ENCODE data around the gene SH2D2A. TPM values are rescaled to one million over a fixed set of nuclear protein-coding genes. Genes with fewer than 3 reads are reported as not detected.

The SH2D2A gene
- total RNA-seq, 1 donor from 2014 or later, result 3.5 TPM

DNA sequence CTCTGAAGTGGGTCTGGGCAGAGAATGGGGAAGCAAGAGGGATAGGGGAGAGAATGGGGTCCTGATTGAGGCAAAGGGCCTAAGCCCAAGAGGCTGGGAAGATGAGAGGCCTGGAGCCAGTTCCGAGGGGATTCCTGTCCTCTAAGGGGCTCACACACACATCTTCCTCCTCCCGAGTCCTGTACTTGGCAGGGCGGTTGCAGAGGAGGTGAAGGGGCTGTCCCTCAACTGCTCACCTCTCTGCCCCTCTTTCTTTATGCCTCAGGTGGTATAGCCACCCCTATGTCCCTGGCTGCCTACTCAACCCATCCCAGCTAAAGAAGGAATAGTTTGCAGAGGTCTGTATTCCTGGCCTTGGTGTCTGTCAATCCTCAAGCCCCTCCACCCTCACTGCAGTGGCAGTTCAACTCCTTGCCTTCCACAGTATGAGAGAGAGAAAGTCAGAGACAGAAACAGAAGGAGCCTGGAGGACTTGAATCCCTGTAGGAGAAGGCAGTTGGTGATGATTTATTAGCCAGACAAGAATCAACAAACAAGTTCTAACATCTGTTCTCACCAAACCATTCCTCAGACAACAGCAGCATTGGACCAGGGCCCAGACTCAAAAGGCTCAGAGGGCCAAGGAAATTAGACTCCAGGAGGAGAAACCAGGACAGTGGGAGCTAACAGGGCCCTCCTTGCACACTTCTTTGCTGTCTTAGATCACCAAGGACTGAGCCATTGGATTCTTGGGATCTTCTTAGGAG lies 10.7 kb downstream of the SH2D2A start:
- peaks cover 15% of the 10 kb centered on the region for H3K36me3 ChIP-seq
- H3K4me1 ChIP-seq, result peaks cover 27% of the 10 kb centered on the region
- intact Hi-C loops (cut with DNase I), result no loop called here
- no peaks in the 10 kb centered on the region for H3K27me3 ChIP-seq (ENCODE audit: low read depth)
- no peak for TF ChIP-seq CTCF (IDR thresholded peaks at IDR 0.05)
- no peak overlapping the region for H3K4me3 ChIP-seq
- no peaks in the 10 kb centered on the region for H3K9me3 ChIP-seq
- ATAC-seq (no peak), DNase-seq (no peak)
- peak overlapping the region; percentile 18 for H3K27ac ChIP-seq

DNA sequence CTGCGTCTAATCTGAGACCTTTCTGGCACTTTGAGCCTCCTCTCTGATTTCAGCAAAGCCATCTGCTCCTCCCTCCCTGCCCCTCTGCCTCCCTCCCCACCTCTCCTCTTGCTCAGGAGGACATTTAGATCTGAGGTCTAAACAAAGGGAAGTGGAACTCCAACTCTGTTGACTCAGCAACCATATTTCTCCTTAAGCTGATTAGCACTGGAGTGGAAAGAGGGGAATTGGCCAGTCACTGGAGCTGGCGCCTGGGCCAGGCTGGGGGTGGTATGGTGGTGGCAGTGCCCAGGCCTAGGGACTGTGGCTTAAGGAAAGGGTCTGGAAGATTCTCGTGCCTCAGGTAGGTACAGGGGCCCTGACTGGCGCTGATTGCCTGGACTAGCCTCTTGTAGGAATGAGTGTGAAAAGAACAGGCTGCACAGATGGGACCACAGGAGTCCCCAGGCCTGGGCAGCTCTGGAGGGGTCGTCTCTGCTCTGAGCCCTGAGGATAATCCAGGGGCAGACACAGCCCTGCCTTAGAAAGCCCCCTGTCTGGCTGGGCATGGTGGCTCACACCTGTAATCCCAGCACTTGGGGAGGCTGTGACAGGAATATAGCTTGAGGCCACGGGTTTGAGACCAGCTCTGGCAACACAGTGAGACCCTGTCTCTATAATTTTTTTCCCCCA lies 11.9 kb downstream of the SH2D2A start:
- DNase-seq (no peak), ATAC-seq (peak; percentile 57 to 62)
- Histone ChIP-seq H3K27ac (no peak overlapping the region), H3K4me1 (peaks cover 27% of the 10 kb centered on the region), H3K36me3 (peaks cover 27% of the 10 kb centered on the region), H3K9me3 (no peaks in the 10 kb centered on the region), H3K27me3 (ENCODE audit: low read depth) (no peaks in the 10 kb centered on the region), H3K4me3 (no peak overlapping the region)
- no peak for TF ChIP-seq CTCF (IDR thresholded peaks at IDR 0.05)
- intact Hi-C loops (cut with DNase I), result no loop called here

DNA sequence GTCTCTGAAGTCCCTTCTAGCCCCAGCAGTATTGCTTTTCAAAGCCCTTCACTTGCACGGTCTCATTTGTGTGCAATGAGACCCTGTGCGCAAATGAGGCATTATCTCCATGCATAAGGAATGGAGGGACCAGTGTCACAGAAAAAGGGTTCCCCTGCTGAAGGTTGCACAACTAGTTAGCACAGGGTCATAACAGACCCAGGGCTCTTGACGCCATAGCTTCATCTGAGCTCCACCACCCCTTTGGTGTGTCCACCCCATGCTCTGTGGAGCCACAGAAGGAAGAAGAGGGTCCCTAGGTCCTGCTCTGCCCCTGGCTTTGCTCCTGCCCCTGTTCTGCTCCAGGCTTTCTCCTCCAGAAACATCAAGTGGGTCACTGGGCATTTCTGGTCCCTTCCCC lies 12.6 kb downstream of the SH2D2A start:
- H3K27ac ChIP-seq, result no peak overlapping the region
- intact Hi-C loops (cut with DNase I), result no loop called here

GRCh38 chr1:156803086-156803851 lies 13.4 kb downstream of the SH2D2A start:
- no peaks in the 10 kb centered on the region for H3K9me3 ChIP-seq
- intact Hi-C loops (cut with DNase I), result no loop called here
- no peak overlapping the region for H3K27ac ChIP-seq
- H3K4me3 ChIP-seq, result no peak overlapping the region
- no peaks in the 10 kb centered on the region for H3K27me3 ChIP-seq (ENCODE audit: low read depth)
- DNase-seq, result no peak
- no peak for ATAC-seq
- peaks cover 41% of the 10 kb centered on the region for H3K36me3 ChIP-seq
- no peak for TF ChIP-seq CTCF (IDR thresholded peaks at IDR 0.05)
- H3K4me1 ChIP-seq, result peaks cover 27% of the 10 kb centered on the region

More for the DNA sequence above, 12.6 kb downstream of the SH2D2A start:
- DNase-seq (no peak), ATAC-seq (no peak)
- Histone ChIP-seq H3K36me3 (peaks cover 34% of the 10 kb centered on the region), H3K4me3 (no peak overlapping the region), H3K27me3 (ENCODE audit: low read depth) (no peaks in the 10 kb centered on the region), H3K9me3 (no peaks in the 10 kb centered on the region), H3K4me1 (peaks cover 27% of the 10 kb centered on the region)
- no peak for TF ChIP-seq CTCF (IDR thresholded peaks at IDR 0.05)

GRCh38 chr1:156802421-156802935 lies 14.2 kb downstream of the SH2D2A start:
- DNase-seq (no peak), ATAC-seq (no peak)
- H3K4me3 ChIP-seq, result no peak overlapping the region
- intact Hi-C loops (cut with DNase I), result no loop called here
- H3K36me3 ChIP-seq, result peaks cover 49% of the 10 kb centered on the region
- no peaks in the 10 kb centered on the region for H3K27me3 ChIP-seq (ENCODE audit: low read depth)
- H3K4me1 ChIP-seq, result peaks cover 27% of the 10 kb centered on the region
- H3K9me3 ChIP-seq, result no peaks in the 10 kb centered on the region
- TF ChIP-seq CTCF (IDR thresholded peaks at IDR 0.05), result no peak
- H3K27ac ChIP-seq, result no peak overlapping the region
